Stimulated activated CD8-positive, alpha-beta memory T cell treated with anti-CD3 and anti-CD28 coated beads, Interleukin-15, amount 100 ng/mL, for 48 hours (primary cell): ENCODE measurements around the gene MPG.
"Not testable (repeated sequence)": the region's sequence is repeated elsewhere in the genome, so short reads cannot be mapped to it uniquely, and the experiment has no call there.

ENCODE experiments used
- DNase-seq, 2 donors: peaks; one replicate each; pipeline ENCODE4 v3.0.0-alpha.2; 2020; ENCODE audit warnings: low read depth in 2 of 2

Gene MPG

DNA sequence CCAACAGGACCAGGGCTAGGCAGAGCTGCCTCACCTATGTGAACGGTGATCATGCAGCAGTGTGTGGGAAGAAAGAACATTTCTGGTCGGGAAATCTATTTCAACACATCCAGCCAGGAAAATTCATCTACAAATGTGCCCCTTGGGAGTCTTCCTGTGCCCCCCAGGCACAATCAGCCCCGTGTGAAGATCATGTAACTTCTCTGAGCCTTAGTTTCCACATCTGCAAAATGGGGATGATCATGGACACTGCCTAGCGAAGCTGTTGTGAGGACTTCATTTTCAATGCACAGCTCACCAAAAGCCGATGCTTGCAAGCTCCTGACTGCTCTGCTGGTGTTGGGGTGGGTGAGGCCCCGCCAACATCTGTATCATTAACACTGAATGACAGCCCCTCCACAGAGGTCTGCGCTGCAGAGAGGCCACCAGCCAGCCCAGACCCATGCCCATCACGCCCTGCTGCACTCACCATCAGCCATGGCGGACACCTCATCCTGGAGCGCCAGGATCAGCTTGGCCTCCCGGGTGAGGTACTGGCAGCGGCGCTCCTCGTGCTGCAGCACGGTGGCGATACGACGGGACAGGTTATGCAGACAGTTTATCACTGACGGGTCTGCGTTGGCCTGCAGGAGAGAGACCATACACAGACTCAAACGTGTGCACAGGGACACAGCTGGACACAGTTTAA is 34.3 kb downstream of the MPG start:
- no peak for DNase-seq

DNA sequence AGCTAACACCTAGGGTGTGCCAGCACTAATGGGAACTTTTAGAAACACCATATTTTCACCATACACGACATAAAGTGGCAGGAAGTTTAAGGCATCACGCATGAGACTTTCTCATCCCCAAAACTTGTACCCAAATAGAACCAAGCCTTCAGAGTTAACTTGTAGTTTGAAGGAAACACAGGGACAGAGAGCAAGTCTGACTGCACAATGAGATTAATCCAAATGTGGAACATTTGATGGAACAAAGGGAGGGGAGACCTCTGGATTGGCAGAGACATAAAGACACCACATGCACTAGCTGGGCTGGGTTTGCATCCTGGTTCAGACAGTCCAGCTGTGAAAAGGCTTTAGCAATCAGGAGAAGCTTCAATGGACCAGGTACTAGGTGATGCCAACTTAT is 36.3 kb downstream of the MPG start:
- DNase-seq = no peak

DNA sequence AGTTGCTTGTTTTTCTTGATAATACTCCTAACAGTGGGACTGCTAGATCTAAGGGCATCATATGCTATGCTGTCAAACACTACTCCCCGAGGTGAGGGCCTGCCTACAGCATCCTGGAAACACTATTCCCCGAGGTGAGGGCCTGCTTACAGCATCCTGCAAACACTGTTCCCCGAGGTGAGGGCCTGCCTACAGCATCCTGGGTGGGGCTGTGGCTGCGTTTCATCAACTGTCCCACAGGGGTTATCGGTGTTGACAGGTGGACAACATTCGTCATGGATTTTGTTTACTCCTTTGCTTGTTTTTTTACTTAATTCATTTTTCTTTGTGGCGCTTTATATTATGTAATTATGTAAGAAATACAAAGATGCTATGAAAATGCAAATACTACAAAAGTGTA is 38.0 kb downstream of the MPG start:
- no peak for DNase-seq

DNA sequence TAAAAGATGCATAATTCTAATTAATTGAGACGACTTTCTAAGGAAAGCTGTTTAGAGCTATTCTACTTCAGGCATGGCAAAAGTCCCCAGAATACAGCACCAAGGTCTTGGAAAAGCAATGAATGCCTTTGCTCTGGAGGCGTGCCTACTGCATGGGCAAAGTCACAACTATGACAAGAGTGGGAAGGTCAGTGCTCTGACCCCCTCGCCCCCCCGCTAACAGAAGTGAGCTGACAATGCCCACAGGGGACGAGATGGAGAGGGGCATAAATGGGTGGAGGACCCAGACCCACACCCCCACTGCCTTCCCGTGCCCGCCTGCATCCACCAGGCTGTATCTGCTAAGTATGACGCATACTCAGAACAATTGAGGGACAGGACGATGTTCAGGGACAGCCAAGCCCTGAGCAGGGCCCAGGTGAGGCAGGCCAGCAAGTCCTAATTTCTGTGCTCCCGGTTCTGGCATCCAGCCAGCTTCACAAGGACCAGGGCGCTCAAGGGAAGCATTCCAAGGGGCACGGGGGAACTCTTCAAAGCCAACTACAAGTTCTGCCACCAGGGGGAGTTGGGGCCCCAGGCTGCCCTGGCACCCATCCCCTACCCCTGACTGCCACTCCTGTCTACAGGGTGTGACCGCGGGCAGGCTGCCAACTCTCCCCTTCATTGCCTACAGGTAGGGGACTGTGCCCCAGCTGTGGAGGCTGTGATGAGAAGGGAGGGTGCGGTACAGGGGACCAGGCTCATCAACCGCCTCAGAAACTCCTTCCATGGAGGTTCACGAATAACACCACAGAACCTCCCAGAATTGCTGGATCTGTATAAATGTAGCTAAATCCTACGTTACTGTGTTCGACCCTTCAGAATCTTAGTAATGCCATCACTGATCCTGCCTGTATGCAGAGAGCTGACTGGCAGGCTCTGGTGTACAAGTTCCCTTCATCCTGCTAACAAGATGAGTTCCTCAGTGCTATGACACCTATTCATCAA is 39.6 kb downstream of the MPG start:
- peak; percentile 30 to 32 for DNase-seq

DNA sequence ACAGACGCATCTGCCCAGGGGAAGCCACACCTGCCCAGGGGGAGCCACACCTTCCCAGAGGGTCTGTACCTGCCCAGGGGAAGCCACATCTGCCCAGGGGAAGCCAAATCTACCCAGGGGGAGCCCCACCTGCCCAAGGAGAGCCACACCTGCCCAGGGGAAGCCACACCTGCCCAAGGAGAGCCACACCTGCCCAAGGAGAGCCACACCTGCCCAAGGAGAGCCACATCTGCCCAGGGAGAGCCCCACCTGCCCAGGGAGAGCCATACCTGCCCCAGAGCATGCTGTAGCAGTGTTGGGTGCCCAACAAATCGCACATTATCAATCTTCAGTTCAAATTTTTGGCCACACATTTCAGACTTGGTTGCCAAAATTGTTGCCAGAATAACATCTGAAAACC is 40.8 kb downstream of the MPG start:
- no peak for DNase-seq

DNA sequence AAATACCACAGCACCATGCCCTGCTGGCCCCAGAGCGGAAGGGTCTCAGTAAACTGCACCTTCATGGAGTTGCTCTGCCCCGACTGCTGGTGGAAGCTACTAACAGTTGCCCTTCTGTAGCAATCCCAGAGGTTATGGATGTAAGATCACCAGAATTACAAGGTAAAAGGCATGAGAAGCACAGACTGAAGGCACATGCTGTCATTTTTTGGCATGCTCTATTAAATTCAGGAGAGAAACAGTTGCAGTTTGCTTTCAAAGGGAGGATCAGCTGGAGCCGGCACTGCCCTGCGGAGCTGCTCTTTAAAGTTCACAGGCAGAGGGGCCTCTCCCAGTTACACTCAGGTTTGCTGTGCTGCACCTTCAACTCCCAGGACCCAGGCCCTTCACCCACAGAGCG is 41.3 kb downstream of the MPG start:
- no peak for DNase-seq

DNA sequence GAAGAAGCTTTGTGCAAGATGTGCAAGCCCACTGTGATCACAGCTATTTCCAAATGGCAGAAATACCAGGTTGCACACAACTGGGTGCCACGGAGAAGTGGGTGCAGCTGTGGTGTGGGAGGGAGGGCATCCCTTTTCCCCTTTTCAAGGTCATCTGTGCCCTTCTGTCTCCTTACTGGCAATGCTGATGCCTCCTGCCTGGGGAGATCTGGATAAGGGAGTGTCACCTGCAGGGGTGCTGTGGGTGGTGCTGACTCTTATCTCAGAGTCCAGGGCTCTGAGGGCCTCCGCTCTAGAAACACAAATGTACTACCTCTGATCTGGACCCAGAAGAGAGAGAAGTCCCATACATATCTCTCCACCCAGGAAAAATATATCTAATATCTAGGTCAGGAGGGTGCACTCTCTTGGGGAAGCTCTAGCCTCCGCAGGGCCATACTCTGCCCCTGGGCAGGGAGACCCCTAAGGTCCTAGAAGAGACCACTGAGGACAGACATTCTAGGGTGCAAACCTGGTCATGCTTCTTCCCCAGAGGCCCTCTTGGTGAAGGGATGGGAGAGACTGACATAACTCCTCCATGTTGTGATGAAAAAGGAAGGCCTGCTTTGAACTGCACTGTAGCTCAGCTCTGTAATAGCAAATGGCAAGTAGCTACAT is 41.9 kb downstream of the MPG start:
- DNase-seq = no peak

DNA sequence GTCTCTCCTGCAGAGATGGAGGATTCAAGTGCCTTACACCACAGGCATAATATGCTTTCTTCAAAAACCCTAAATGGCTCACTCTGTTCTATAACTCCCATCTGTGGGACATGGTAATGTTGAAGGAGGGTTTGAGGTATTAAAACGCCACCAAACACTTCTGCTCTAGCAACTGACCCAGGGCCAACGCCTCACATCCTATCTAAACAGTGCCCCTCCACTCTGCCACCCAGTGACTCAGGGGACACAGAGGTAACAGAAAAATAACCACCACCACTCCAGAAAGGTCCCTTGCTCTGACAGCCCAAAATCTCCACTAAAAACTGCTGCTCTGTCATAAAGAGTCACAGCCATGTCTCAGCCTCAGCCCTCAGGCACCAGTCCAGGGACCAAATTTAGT is 42.7 kb downstream of the MPG start:
- no peak for DNase-seq

DNA sequence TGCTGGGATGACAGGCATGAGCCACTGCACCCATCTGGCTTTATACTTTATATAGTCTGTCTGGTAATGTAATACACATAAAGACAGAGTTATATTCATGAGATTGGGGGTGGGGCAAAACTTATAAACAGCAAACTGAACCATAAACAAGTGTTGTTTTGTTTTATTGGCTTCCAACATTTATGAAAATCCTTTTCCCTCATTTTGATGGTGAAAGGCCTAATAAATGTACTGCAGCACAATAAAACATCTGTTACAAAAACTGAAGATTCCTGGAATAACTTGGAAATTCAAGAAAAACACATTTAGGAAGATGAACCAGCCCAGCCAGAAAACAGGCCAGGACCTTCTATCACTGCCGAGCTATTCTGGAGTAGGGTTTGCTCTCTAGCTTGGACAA is 44.3 kb downstream of the MPG start:
- DNase-seq = no peak

DNA sequence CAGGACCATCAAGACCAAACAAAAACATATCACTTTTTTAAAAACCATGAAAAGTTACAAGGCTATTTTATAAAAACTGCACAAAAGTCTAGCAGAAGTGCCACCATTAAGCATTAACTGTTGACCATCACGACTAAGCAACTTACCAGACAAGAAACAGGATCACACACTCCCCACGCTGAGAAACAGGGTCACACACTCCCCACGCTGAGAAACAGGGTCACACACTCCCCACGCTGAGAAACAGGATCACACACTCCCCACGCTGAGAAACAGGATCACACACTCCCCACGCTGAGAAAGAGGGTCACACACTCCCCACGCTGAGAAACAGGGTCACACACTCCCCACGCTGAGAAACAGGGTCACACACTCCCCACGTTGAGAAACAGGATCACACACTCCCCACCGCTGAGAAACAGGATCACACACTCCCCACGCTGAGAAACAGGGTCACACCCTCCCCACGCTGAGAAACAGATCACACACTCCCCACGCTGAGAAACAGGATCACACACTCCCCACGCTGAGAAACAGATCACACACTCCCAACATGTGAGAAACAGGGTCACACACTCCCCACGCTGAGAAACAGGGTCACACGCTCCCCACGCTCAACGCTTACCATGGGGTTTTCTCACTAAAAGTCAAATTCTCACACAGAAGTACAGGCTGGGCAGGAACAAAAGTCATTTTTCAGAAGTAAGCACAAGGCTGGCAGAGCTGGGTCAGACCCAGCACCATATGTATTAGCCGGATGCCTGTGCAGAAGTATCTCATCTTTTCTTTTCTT is 45.7 kb downstream of the MPG start:
- not testable (repeated sequence) for DNase-seq

DNA sequence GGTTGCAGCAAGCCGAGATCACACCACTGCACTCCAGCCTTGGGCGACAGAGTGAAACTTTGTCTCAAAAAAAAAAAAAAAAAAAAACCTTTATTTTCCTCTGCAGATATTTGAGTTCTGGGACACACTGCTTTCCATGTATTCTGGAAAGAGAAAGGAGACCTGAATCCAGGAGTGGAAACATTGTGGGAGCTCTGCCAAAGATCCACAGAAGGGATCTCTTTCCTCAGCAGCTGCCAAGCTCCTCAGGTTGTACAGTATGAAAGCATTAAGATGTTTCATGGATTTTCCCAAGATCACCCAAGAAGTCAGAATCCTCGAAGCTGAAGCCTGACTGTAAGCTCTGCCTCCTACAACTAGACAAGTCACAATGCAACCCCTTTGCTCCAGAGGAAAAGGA is 47.0 kb downstream of the MPG start:
- DNase-seq = no peak

DNA sequence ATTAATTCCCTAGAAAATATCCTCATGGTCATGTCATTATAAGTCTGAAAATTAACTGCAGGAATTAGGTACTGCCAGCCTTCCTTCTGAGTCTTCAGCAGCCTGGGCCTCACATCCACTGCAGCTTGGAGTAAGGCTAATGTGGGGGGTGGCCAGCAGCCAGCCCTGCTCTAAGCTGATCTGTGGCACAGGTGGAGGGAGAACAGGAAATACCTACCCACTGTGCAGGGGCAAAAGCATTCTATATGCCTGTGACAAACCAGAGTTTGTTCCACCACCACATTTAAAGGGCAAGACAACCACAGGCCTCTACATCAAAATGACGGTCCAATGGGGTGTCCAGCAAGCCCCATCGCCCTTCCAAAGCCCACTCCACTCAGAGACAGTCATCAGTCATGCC is 51.0 kb downstream of the MPG start:
- no peak for DNase-seq

DNA sequence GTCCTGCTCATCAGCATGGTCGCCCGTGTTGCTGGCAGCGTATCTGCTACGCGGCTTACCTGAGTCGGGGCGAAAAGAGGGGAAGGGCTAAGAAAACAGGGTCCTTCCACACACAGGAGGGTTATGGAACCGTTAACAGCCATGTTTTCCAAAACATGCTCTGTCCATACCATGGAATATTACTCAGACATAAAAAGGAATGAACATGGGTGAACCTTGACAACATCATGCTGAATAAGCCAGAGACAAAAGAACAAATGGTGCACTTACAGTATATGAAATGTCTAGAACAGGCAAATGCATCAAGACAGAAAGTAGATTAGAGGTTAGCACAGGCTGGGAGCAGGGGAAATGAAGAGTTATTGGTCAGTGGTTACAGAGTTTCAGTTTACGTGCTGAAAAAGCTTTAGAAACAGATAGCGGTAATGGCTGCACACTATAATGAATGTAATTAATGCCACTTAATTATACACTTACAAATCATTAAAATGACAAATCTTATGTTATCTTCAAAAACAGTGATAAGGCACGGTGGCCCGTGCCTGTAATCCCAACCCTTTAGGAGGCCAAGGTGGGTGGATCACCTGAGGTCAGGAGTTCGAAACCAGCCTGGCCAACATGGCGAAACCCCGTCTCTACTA is 52.6 kb downstream of the MPG start:
- DNase-seq = no peak

DNA sequence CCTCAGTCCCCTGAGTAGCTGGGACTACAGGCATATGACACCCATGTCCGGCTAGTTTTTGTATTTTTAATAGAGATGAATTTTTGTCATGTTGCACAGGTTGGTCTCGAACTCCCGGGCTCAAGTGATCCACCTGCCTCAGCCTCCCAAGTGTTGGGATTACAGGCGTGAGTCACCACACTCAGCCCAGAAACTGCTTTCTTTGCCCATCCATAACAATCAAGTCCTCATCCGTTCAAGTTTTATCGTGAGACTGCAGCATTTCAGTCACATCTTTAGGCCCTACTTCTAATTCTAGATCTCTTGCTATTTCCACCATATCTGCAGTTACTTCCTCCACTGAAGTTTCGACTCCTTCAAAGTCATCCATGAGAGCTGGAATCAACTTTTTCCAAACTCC is 54.1 kb downstream of the MPG start:
- DNase-seq = no peak

DNA sequence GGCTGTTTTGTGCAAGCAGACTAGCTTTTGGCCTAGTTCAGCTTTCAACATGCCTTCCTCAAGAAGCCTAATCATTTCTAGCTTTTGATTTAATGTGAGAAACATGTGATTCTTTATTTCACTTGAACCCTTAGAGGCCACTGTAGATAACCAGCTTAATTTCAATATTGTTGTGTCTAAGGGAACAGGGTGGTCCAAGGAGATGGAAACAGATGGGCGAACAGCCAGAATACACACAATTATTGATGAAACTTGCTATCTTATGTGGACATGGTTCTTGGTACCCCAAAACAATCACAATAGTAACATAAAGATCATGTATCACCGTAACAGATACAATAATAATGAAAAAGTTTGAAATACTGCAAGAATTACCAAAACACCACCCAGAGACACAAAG is 55.7 kb downstream of the MPG start:
- DNase-seq = no peak
